ENCODE measurements around the gene PLXNA4. TPM values are rescaled to one million over a fixed set of nuclear protein-coding genes. Genes with fewer than 3 reads are reported as not detected.

Gene PLXNA4
- polyA plus RNA-seq, 1 donor (not counting 4 experiments of a cell fraction or from before 2014, with no cell fraction given) = 0.01 TPM

DNA sequence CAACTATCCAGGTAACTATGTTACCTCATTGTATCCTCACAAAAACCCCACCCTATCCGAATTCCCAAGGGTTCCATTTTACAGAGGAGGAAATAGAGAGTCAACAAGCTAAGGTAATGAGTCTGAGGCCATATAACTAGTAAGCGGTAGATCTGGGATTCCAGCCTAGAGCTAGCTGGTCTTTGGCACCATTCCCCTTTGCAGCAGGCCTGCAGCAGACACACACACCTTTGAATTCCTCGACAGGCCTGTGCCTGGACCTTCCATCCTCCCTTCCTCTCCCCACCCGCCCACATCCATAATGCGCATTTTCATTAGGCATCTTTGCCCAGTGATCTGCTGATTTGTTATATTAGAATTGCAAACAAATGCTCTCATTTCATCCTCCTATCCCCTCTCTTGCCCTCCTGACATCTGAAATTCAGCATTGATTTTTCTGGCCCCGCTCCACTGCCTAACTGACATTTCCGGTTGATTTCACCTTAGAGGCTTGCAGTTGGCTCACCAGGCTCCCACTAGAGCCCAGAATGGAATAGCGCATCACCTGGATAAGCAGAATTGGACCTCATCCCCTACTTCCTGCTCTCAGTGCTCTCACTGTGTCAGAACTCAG, 129.5 kb downstream of the PLXNA4 start:
- dilution Hi-C loops (cut with MboI; ENCODE audit: extremely low pct_ligation_motif_present, low sequenced_read_pairs) = no loop called here

DNA sequence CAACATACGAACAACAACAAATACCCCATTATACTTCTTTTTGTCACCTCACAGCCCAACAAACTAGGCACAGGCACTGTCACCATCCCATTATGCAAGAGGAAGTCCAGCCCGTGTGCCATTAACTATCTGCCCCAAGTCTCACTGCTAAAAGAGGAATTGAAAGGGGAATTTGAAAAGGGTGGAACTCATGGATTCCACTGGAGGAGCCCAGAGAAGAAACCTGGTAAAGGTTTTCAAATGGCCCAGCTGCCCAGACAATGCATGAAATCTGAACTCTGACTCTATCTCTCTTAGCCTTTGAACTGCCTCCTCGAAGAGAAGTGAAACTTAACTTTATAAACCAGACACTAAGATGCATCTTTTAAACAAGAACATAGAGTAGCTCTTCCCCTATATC, 130.0 kb downstream of the PLXNA4 start:
- Histone ChIP-seq H3K4me3 (ENCODE audit: control insufficient read depth in 2 of 3, extremely low read depth in 1 of 3, insufficient read depth in 2 of 3, low read depth in 1 of 3, low read length in 3 of 3) (no peak overlapping the region), H3K36me3 (ENCODE audit: control insufficient read depth in 2 of 2, extremely low read depth in 1 of 2, insufficient read depth in 2 of 2, low read length in 2 of 2) (no peaks in the 10 kb centered on the region), H3K9me3 (ENCODE audit: control insufficient read depth, low read depth, low read length) (no peaks in the 10 kb centered on the region), H3K9ac (ENCODE audit: control insufficient read depth, extremely low read depth, insufficient read depth, low read length) (no peak overlapping the region), H3K4me2 (ENCODE audit: control insufficient read depth, extremely low read depth, insufficient read depth, low read depth, low read length) (no peak overlapping the region), H3K27me3 (ENCODE audit: control insufficient read depth, extremely low read depth, insufficient read depth, low read length) (peaks cover 17% of the 10 kb centered on the region), H4K20me1 (ENCODE audit: control insufficient read depth, extremely low read depth, insufficient read depth, low read length) (no peaks in the 10 kb centered on the region), H3K9me1 (ENCODE audit: control insufficient read depth, extremely low read depth, insufficient read depth, low read length) (no peaks in the 10 kb centered on the region), H3K27ac (ENCODE audit: control insufficient read depth, insufficient read depth, low read length) (no peak overlapping the region), H3K4me1 (ENCODE audit: control insufficient read depth, extremely low read depth, insufficient read depth, low read length) (no peaks in the 10 kb centered on the region), H2AFZ (ENCODE audit: control insufficient read depth, low read length) (no peak overlapping the region), H3K79me2 (ENCODE audit: control insufficient read depth, insufficient read depth, low read length) (no peaks in the 10 kb centered on the region)
- no peak for FAIRE-seq
- no peak for DNase-seq (ENCODE audit: low read depth, low spot score)
- dilution Hi-C loops (cut with MboI; ENCODE audit: extremely low pct_ligation_motif_present, low sequenced_read_pairs) = no loop called here
- TF ChIP-seq, protein P1, sequence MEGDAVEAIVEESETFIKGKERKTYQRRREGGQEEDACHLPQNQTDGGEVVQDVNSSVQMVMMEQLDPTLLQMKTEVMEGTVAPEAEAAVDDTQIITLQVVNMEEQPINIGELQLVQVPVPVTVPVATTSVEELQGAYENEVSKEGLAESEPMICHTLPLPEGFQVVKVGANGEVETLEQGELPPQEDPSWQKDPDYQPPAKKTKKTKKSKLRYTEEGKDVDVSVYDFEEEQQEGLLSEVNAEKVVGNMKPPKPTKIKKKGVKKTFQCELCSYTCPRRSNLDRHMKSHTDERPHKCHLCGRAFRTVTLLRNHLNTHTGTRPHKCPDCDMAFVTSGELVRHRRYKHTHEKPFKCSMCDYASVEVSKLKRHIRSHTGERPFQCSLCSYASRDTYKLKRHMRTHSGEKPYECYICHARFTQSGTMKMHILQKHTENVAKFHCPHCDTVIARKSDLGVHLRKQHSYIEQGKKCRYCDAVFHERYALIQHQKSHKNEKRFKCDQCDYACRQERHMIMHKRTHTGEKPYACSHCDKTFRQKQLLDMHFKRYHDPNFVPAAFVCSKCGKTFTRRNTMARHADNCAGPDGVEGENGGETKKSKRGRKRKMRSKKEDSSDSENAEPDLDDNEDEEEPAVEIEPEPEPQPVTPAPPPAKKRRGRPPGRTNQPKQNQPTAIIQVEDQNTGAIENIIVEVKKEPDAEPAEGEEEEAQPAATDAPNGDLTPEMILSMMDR (optimal IDR thresholded peaks at IDR 0.05 in 1 of 3, IDR thresholded peaks at IDR 0.05 in 1 of 3, conservative IDR thresholded peaks at IDR 0.05 in 1 of 3; ENCODE audit: extremely low read depth in 1 of 3, insufficient read depth in 2 of 3, low read length in 3 of 3) = no peak
- no peak for TF ChIP-seq EZH2 (IDR thresholded peaks at IDR 0.05; ENCODE audit: low read length)

More for the DNA sequence above, 129.5 kb downstream of the PLXNA4 start:
- FAIRE-seq = no peak
- H3K9me1 ChIP-seq (ENCODE audit: control insufficient read depth, extremely low read depth, insufficient read depth, low read length) = no peaks in the 10 kb centered on the region
- no peaks in the 10 kb centered on the region for H3K79me2 ChIP-seq (ENCODE audit: control insufficient read depth, insufficient read depth, low read length)
- H3K4me1 ChIP-seq (ENCODE audit: control insufficient read depth, extremely low read depth, insufficient read depth, low read length) = no peaks in the 10 kb centered on the region
- no peaks in the 10 kb centered on the region for H4K20me1 ChIP-seq (ENCODE audit: control insufficient read depth, extremely low read depth, insufficient read depth, low read length)
- TF ChIP-seq, protein P1 (optimal IDR thresholded peaks at IDR 0.05 in 1 of 3, IDR thresholded peaks at IDR 0.05 in 1 of 3, conservative IDR thresholded peaks at IDR 0.05 in 1 of 3; ENCODE audit: extremely low read depth in 1 of 3, insufficient read depth in 2 of 3, low read length in 3 of 3) = no peak
- TF ChIP-seq EZH2 (IDR thresholded peaks at IDR 0.05; ENCODE audit: low read length) = no peak
- H3K4me2 ChIP-seq (ENCODE audit: control insufficient read depth, extremely low read depth, insufficient read depth, low read depth, low read length) = no peak overlapping the region
- H3K36me3 ChIP-seq (ENCODE audit: control insufficient read depth in 2 of 2, extremely low read depth in 1 of 2, insufficient read depth in 2 of 2, low read length in 2 of 2) = no peaks in the 10 kb centered on the region
- H3K4me3 ChIP-seq (ENCODE audit: control insufficient read depth in 2 of 3, extremely low read depth in 1 of 3, insufficient read depth in 2 of 3, low read depth in 1 of 3, low read length in 3 of 3) = no peak overlapping the region
- no peak for DNase-seq (ENCODE audit: low read depth, low spot score)
- no peak overlapping the region for H3K9ac ChIP-seq (ENCODE audit: control insufficient read depth, extremely low read depth, insufficient read depth, low read length)
- H3K27me3 ChIP-seq (ENCODE audit: control insufficient read depth, extremely low read depth, insufficient read depth, low read length) = peaks cover 17% of the 10 kb centered on the region
- no peak overlapping the region for H3K27ac ChIP-seq (ENCODE audit: control insufficient read depth, insufficient read depth, low read length)
- H3K9me3 ChIP-seq (ENCODE audit: control insufficient read depth, low read depth, low read length) = no peaks in the 10 kb centered on the region
- H2AFZ ChIP-seq (ENCODE audit: control insufficient read depth, low read length) = no peak overlapping the region

All from keratinocyte (primary cell).